ENCODE results near the gene RAPGEF3.
A peak's percentile ranks its signal among the peaks of the same experiment; 100 is the strongest.

GRCh38 chr12:47797441-47797840, 38.8 kb upstream of the RAPGEF3 start:
- TF ChIP-seq CTCF (IDR thresholded peaks at IDR 0.05; ENCODE audit: low read depth, low read length, missing input control) (peak; percentile 58), ZBTB33 (IDR thresholded peaks at IDR 0.05) (no peak), HNF4G (IDR thresholded peaks at IDR 0.05) (no peak), GABPA (IDR thresholded peaks at IDR 0.05 in 1 of 2, conservative IDR thresholded peaks at IDR 0.05 in 1 of 2) (no peak), SP1 (IDR thresholded peaks at IDR 0.05) (no peak), TAF1 (conservative IDR thresholded peaks at IDR 0.05) (no peak), FOXA1 (IDR thresholded peaks at IDR 0.05) (no peak), YY1 (IDR thresholded peaks at IDR 0.05) (no peak)
- TF ChIP-seq, protein P1, sequence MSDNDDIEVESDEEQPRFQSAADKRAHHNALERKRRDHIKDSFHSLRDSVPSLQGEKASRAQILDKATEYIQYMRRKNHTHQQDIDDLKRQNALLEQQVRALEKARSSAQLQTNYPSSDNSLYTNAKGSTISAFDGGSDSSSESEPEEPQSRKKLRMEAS (IDR thresholded peaks at IDR 0.05): no peak
